GM04503 (cell line): ENCODE data around the gene SMARCA4.

ENCODE experiments used
- DNase-seq: peaks from one replicate; pipeline ENCODE4 v3.0.0-alpha.2; 2012; ENCODE audit warnings: low read depth

Gene SMARCA4

GRCh38 chr19:11035441-11036377 lies 74.9 kb downstream of the SMARCA4 start:
- peak; percentile 45 for DNase-seq

DNA sequence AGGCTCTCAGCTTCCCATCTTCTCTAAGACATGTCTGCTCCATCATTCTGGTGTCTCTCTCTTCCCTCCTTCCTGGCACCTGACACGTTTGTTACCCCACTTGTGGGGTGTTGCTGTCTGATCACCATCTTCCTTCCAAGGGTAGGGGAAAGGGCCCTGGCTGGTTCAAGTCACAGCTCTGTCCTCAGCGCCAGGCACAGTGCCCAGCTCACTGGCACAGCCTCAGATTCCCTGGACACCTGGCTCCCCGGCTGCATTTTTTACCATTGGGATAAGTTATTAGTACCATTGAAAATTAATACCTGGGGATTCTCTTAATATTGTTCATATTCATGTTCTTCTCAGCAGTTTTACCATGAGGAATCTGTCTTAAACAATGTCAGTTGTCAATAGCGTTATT lies 77.7 kb downstream of the SMARCA4 start:
- DNase-seq = no peak

GRCh38 chr19:11041194-11041593 lies 80.4 kb downstream of the SMARCA4 start:
- DNase-seq = no peak

DNA sequence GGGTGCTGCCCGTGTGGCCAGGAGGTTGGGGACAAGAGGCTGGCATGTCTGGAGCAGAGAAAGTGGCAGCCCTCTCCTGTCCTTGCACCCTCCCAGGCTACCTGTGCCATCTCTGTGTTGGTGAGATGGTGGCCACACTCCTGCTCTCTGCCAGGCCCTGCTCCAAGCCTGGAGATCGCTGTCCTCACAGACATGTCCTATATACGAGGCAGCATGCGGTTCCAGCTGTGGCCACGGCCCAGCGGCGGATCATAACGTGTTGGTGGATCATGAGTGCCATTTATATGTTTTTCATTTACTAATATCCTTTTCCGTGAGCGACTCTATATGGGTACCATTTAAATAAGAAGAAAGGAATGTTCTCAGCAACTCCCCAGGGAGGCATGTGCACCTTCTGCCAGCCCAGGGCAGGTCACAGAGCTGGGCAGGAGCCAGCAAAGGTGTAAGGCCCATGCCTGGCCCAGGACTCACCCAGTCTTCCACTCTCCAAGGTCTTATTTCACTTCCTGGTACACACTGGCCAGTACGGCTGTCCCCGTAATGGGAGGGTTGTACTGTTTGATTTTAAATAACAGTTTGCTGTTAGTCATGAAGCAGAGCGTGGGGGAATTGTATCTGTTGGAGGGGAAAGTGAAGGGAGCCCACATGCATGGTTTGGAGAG lies 81.3 kb downstream of the SMARCA4 start:
- DNase-seq = no peak

DNA sequence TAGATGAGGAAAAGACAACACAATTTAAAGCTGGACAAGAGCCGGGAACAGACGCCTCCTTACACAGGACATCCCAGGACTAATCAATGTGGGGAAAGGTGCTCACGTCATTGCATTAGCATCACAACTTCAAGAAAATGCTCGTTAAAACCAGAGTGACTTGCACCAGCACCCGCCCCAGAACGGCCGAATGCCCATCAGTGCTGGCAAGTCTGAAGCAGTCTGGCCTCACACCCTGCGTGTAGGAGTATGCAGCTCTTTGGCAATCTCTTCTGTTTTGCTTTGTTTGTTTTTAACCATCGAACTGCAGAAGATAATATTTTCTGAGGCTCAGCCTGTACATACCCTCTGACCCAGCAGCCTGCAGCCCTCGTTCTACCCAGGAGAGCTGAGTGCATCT lies 83.6 kb downstream of the SMARCA4 start:
- DNase-seq = no peak

GRCh38 chr19:11045536-11045935 lies 84.7 kb downstream of the SMARCA4 start:
- DNase-seq = no peak

GRCh38 chr19:11046605-11047354 lies 86.0 kb downstream of the SMARCA4 start:
- DNase-seq = no peak

DNA sequence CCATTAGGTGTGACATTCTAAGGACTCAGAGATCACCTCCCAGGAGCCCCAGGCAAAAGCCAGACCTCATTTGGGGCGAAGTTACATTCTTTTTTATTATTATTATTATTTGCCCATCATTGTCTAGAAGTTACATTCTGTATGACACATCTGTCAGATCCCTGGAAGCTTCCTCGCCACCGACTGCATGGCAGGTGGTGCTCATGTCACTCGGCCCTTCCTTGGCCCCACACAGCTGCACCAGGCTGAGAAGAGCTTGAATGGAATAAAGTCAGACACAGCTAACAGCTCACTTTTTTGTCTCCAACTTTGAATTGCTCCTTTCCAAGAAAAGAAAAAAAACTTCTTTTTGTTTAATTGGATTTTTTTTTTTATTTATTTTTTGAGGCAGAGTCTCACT lies 87.0 kb downstream of the SMARCA4 start:
- DNase-seq = no peak

DNA sequence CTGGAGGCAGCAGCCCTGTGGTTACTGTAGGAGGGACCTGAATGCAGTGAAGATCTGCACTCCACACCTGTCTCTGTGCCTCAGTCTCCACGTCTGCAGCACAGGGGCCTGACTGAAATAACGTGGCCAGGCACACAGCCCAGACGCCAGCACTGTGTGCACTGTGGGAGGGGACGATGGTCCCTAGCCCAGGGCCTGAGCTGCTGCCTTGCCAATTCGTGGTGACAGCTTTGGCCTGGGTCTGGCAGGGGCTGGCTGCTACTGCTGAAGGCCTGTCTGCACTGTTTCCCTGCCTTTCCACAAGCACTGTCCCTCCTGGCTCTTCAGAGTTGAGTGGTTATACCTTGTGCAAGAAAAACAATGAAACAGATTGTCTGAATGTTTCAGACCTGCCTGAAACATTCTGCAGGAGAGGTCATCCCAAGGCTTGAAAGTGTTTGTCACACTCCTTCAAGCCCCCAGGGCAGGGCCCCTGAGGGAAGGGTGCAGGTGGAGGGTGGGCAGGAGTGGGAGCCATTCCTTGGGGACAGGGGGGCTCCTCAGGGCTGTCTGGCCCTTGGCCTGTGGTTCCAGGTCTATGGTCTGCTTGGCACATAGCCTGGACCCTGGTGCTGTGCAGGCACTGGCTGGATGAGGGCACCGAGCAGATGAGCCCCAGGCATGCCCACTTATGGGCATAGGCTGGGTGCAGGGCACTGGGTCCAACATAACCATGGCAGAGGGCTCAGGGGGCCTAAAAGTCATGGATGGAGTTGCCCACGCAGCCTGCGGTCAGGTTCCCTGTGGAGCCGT lies 89.7 kb downstream of the SMARCA4 start:
- no peak for DNase-seq

DNA sequence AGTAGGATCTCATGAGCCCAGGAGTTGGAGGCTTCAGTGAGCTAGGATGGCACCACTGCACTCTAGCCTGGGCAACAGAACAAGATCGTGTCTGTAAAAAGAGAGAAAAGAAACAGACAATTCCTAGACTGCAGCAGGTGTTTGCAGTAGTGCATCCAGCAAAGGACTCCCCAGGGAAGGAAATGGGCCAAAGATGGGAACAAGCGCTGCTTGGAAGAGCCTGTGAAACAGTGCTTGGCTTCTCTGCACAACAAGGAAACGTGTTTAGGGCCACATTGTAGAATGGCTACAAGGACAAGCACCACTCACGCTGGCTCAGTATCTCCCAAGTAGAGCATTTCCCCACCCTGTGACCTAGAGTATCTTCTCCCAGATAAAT lies 93.0 kb downstream of the SMARCA4 start:
- no peak for DNase-seq

GRCh38 chr19:11054200-11054599 lies 93.4 kb downstream of the SMARCA4 start:
- no peak for DNase-seq

DNA sequence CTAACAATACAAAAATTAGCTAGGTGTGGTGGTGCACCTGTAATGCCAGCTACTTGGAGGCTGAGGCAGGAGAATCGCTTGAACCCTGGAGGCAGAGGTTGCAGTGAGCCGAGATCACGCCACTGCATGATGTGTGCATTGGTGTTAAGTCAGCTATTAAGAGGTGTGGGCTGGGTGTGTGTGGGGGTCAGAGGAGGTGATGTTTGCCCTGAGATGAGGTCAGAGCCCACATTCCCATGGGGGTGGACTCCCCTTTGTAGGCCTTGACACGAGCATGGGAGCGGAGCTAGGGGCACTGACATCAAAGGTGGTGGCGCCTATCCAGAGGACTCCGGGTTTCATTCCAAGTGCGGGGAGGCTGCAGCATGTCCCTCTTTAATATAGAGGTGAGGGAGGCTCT lies 93.8 kb downstream of the SMARCA4 start:
- DNase-seq = no peak

DNA sequence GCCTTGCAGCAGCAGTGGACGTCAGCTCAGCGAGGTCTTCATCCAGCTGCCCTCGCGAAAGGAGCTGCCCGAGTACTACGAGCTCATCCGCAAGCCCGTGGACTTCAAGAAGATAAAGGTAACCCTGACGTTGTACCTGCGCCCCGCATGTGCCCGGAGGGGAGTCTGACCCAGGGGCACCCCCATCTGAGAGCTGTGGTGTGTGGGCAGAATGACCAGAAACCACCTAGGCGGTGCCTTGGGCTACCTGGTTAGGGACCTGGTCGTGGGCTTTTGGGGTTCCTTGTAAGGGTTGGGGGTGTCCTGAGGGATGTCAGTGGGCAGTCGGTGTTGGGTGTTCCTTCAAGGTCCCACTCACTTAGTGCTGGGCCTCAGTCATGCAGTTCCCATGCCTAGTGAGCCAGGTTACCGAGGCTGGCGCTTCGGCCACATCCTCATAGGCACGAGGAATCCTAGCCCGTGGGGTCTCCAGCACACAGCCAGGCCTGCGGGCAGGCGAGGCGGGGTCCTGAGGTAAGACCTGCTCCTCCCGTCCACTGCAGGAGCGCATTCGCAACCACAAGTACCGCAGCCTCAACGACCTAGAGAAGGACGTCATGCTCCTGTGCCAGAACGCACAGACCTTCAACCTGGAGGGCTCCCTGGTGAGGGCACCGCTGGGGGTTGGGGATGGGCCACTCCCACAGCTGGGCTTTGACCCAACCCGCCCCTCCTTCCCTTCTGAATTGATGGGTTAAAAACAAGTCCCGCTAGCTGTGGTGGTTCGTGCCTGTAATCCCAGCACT lies 97.6 kb downstream of the SMARCA4 start:
- DNase-seq = no peak

- no peak for DNase-seq
Observed at GRCh38 chr19:11059511-11060358, 98.9 kb downstream of the SMARCA4 start.

DNA sequence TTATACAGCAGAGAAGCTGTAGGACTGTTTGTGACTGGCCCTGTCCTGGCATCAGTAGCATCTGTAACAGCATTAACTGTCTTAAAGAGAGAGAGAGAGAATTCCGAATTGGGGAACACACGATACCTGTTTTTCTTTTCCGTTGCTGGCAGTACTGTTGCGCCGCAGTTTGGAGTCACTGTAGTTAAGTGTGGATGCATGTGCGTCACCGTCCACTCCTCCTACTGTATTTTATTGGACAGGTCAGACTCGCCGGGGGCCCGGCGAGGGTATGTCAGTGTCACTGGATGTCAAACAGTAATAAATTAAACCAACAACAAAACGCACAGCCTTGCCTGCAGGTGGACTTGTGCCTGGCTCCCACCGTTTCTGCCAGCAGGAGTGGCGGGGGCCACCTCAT lies 101.1 kb downstream of the SMARCA4 start:
- no peak for DNase-seq

DNA sequence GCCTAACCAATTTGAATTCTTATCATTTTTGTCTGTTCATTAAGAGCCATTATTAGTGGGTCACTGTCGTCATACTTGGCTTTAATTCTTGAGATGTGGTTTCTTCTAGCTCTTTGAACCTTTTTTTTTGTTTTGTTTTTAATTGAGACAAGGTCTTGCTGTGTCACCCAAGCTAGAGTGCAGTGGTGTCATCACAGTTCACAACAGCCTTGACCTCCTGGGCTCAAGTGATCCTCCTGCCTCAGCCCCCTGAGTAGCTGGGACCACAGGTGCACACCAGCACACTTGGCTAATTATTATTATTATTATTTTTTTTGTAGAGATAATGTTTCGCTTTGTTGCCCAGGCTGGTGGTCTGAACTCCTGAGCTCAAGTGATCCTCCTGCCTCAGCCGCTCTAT lies 102.6 kb downstream of the SMARCA4 start:
- no peak for DNase-seq

DNA sequence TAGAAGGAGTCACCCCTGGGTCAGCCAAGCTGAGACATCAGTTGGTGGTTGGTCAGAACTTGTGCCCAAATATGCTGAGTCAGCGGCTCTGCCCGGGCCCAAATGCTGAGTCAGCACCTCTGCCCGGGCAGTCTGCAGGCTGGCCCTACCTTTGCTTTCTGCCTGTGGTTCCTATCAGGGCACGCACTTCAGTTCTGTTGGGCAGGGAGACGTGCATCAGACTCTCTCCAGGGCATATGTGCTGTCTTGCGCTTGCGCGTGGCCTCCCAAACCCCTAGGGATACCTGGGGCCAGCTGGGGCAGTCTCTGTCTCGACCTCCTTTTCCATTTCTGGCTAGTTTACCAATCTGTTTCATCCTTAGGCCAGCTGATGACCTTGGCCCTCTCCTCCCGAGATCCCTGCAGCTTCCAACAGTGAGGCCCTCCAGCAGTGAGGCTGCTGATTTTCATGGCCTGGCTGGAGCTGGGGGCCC lies 104.0 kb downstream of the SMARCA4 start:
- DNase-seq = no peak

DNA sequence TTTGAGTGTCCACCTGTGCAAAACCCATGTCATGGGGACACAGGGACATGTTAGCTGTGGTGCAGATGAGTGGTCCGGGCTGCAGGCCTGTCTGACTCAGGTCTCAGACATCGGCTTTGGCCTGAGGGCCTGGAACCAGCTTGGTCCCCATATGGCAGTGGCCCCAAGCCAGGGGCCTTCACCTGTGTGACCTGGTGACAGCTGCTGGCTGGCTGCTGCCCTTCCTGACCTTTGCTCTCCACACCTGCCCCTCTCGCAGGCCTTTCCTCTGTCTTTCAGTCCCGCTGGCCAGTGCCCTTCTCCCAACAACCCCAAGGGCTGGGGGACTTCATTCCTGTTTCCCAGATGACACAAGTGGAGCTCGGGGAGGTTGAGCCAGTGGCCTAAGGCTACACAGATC lies 105.5 kb downstream of the SMARCA4 start:
- no peak for DNase-seq

GRCh38 chr19:11067356-11068113 lies 106.7 kb downstream of the SMARCA4 start:
- no peak for DNase-seq
